GM10266 (cell line): ENCODE data around the gene SEMA4A.
A peak's percentile ranks its signal among the peaks of the same experiment; 100 is the strongest.

Experiments
- DNase-seq: peaks from one replicate; pipeline ENCODE4 v3.0.0; 2012; ENCODE audit errors: extremely low spot score
- TF ChIP-seq, protein P1 (sequence below): IDR thresholded peaks from 2 replicates; pipeline ENCODE4 v1.5.1; 2012; ENCODE audit warnings: mild to moderate bottlenecking, low read depth; ENCODE audit not compliant: control insufficient read depth, insufficient read depth; ENCODE audit errors: missing control alignments

The SEMA4A gene

DNA sequence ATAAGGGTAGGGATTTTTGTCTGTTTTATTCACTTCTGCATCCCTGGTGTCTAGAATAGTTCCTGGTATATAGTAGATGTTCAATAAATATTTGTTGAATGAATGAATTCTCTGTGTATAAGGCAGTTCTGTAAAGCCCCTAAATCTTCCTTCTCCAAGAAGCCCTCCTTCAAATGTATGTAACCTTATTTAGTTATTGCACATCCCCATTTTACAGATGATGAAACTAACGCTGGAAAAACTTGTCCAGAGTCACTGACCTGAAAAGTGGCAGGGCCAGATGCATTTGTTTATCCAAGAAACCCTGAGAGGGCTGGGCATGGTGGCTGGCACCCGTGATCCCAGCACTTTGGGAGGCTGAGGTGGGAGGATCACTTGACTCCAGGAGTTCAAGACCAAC, 43.1 kb upstream of the SEMA4A start:
- TF ChIP-seq, protein P1, sequence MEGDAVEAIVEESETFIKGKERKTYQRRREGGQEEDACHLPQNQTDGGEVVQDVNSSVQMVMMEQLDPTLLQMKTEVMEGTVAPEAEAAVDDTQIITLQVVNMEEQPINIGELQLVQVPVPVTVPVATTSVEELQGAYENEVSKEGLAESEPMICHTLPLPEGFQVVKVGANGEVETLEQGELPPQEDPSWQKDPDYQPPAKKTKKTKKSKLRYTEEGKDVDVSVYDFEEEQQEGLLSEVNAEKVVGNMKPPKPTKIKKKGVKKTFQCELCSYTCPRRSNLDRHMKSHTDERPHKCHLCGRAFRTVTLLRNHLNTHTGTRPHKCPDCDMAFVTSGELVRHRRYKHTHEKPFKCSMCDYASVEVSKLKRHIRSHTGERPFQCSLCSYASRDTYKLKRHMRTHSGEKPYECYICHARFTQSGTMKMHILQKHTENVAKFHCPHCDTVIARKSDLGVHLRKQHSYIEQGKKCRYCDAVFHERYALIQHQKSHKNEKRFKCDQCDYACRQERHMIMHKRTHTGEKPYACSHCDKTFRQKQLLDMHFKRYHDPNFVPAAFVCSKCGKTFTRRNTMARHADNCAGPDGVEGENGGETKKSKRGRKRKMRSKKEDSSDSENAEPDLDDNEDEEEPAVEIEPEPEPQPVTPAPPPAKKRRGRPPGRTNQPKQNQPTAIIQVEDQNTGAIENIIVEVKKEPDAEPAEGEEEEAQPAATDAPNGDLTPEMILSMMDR, result no peak
- DNase-seq, result no peak

DNA sequence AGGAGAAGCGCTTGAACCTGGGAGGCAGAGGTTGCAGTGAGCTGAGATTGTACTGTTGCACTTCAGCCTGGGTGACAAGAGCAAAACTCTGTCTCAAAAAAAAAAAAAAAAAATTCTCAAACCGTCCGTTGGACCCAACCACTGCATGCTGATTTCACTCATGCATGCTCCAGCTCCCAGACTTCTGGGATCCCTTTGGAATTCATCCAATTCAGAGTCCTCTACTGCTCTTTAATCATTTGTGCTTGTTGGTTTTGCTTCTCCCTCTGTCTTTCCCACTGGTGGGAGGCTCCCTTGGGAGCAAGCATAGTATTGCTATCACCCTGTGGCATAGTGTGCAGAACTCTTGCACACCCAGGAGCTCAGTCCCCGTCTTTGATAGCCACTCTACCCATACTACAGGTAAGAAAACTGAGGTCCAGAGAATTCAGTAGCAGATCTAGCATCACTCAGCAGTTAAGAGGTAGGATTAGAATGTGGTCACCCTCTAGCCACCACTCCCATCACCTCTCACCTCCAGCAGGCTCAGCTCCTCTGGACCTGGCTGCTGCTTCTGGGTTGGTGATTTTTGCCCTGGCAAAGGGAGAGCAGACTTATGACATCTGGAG, 41.9 kb upstream of the SEMA4A start:
- TF ChIP-seq, protein P1, result no peak
- no peak for DNase-seq

DNA sequence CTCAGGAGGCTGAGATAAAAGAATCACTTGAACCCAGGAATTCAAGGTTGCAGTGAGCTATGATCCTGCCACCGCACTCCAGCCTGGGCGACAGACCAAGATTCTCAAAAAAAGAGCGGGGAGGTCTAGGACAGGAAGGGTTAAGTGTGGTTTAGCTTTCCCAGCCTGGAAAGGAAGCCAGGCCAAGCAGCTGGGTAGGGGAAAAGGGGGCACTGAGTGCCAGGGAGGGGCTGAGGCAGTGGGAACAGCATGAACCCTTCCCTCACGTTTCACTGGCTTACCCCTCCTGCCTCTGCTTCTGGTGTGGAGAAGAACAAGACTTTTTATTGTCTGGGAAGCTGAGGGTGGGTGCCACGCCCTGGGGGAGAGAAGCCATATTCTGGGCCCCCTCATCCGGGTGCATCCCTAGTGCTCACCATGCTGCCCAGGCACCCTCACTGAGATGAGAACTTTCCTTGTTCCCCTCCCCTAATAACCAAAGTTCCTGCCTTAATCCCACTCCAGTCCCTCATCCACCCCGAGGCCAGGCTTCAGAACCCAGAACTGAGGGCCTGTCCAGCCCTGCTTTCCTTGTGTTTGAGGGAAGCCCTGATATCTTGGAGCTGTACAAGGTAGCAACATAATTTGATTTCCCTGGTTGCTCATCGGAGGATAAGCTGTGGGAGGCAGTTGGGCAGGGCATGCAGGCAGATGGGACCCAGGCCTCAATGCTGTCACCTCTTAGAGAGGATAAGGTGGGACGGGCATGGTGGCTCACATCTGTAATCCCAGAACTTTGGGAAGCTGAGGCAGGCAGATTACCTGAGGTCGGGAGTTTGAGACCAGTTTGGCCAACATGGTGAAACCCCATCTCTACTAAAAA, 40.9 kb upstream of the SEMA4A start:
- TF ChIP-seq, protein P1, result no peak

DNA sequence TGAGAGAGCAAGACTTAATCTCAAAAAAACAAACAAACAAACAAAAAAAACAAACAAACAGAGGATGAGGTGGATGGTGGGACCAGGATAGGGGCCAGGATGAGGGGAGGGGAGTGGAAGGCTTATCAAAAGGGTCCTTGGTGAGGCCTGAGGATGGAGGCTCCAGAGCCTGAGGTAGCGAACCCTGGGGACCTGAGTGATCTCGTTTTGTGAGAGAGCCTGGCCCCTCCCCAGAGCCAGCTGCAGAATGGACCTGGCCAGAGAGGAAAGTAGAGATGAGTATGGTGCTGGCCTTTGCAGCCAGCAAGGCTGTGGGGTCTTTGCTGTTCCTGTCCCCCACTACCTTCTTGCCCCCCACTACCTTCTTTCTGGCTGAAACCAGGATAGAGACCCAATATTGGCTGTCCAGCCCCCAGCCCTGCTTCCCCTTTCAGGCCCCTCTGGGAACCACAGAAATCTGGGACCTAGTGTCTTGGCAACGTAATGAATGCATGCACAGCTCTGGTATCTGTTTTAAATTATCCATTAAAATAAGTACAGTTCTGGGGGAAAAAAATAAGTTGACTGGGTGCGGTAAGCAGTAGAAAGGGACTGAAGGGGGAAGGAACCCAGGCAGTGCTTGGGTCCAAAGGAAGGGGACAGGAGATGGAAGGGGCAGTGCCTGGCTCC, 40.0 kb upstream of the SEMA4A start:
- no peak for DNase-seq
- TF ChIP-seq, protein P1, result no peak

More for the DNA sequence above, 40.9 kb upstream of the SEMA4A start:
- DNase-seq, result no peak

DNA sequence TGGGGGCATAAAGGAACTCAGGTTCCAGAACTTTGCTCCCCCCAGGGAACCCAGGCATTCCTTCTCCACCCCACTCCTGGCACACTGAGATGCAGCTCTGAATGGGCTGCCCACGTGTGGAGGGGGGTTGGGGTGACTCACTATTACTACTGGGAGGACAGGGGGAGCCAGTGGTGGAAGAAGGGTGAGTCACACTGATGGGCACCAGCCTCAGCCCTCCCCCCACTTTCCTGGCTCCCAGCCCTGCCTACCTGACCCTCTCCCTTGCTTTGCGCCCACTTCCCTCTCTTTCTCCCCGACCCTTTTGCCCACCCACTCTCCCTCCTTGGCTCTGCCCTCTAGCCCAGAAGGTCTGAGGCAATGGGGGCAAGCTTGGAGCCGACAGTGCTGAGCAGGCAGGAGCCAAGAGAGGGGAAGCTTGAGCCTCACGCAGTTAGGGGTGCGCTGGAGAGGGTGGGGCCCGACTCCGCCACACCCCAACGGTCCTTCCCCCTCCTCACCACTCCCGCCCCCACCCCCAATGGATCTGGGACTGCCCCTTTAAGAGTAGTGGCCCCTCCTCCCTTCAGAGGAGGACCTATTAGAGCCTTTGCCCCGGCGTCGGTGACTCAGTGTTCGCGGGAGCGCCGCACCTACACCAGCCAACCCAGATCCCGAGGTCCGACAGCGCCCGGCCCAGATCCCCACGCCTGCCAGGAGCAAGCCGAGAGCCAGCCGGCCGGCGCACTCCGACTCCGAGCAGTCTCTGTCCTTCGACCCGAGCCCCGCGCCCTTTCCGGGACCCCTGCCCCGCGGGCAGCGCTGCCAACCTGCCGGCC, 39.1 kb upstream of the SEMA4A start, which contains the start of gene LMNA:
Gene LMNA, plus strand, starts transcription at position 611 of the 818 bp plus-strand sequence. CDS start 208 bp downstream, outside the sequence.
- DNase-seq, result peak; percentile 80
- TF ChIP-seq, protein P1, result no peak

DNA sequence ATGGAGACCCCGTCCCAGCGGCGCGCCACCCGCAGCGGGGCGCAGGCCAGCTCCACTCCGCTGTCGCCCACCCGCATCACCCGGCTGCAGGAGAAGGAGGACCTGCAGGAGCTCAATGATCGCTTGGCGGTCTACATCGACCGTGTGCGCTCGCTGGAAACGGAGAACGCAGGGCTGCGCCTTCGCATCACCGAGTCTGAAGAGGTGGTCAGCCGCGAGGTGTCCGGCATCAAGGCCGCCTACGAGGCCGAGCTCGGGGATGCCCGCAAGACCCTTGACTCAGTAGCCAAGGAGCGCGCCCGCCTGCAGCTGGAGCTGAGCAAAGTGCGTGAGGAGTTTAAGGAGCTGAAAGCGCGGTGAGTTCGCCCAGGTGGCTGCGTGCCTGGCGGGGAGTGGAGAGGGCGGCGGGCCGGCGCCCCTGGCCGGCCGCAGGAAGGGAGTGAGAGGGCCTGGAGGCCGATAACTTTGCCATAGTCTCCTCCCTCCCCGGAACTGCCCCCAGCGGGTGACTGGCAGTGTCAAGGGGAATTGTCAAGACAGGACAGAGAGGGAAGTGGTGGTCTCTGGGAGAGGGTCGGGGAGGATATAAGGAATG, 38.4 kb upstream of the SEMA4A start:
- TF ChIP-seq, protein P1, result no peak
- no peak for DNase-seq
